ENCODE results near the gene SERPINH1.

The SERPINH1 gene

GRCh38 chr11:75602951-75603350 lies 40.9 kb downstream of the SERPINH1 start:
- no peak for DNase-seq

- DNase-seq = no peak
These were observed 42.0 kb downstream of the SERPINH1 start for GRCh38 chr11:75603791-75604736.

GRCh38 chr11:75606099-75606498 lies 44.0 kb downstream of the SERPINH1 start:
- no peak for DNase-seq

- no peak for DNase-seq
These were observed 49.8 kb downstream of the SERPINH1 start for GRCh38 chr11:75611823-75612222.

- DNase-seq = no peak
These were observed 53.7 kb downstream of the SERPINH1 start for GRCh38 chr11:75615751-75616150.

- no peak for DNase-seq
These were observed 54.2 kb downstream of the SERPINH1 start for GRCh38 chr11:75616281-75616680.
